ENCODE data around the gene COLQ.

- TF ChIP-seq, protein P1, sequence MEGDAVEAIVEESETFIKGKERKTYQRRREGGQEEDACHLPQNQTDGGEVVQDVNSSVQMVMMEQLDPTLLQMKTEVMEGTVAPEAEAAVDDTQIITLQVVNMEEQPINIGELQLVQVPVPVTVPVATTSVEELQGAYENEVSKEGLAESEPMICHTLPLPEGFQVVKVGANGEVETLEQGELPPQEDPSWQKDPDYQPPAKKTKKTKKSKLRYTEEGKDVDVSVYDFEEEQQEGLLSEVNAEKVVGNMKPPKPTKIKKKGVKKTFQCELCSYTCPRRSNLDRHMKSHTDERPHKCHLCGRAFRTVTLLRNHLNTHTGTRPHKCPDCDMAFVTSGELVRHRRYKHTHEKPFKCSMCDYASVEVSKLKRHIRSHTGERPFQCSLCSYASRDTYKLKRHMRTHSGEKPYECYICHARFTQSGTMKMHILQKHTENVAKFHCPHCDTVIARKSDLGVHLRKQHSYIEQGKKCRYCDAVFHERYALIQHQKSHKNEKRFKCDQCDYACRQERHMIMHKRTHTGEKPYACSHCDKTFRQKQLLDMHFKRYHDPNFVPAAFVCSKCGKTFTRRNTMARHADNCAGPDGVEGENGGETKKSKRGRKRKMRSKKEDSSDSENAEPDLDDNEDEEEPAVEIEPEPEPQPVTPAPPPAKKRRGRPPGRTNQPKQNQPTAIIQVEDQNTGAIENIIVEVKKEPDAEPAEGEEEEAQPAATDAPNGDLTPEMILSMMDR (IDR thresholded peaks at IDR 0.05) = no peak
- no peak for TF ChIP-seq POLR2A (IDR thresholded peaks at IDR 0.05)
Measured at GRCh38 chr3:15439476-15439875, 82.0 kb downstream of the COLQ start.
